HG03066 (cell line): Measurements from ENCODE around the gene CLDN9.
A peak's percentile ranks its signal among the peaks of the same experiment; 100 is the strongest.

ENCODE experiments used
- ATAC-seq: cut with Tn5 transposase; IDR thresholded peaks from one replicate; pipeline ENCODE4 v1.9.1; 2021; ENCODE audit warnings: low read depth; ENCODE audit not compliant: unreplicated experiment

Gene CLDN9

GRCh38 chr16:3012828-3013420 lies at the start of gene CLDN9:
TSS of gene CLDN9 (plus strand) at chr16:3012923. CDS start at chr16:3013363, 440 bp downstream.
- no peak for ATAC-seq

GRCh38 chr16:2963074-2963722 lies 49.5 kb upstream of the CLDN9 start:
- no peak for ATAC-seq

- no peak for ATAC-seq
These were observed 48.8 kb upstream of the CLDN9 start, which contains the start of gene KREMEN2 for GRCh38 chr16:2963723-2964474. TSS of gene KREMEN2 (plus strand) at chr16:2964275. CDS start at chr16:2964521, 246 bp downstream.

GRCh38 chr16:2964475-2965336 lies 48.0 kb upstream of the CLDN9 start:
- ATAC-seq = no peak

- no peak for ATAC-seq
These were observed 46.5 kb upstream of the CLDN9 start for GRCh38 chr16:2966043-2966807.

- no peak for ATAC-seq
These were observed 45.9 kb upstream of the CLDN9 start for GRCh38 chr16:2966808-2967191.

GRCh38 chr16:2967211-2967631 lies 45.5 kb upstream of the CLDN9 start:
- no peak for ATAC-seq

- no peak for ATAC-seq
These were observed 45.0 kb upstream of the CLDN9 start for GRCh38 chr16:2967721-2968161.

- ATAC-seq = no peak
These were observed 44.4 kb upstream of the CLDN9 start for GRCh38 chr16:2968368-2968737.

GRCh38 chr16:2968738-2969544 lies 43.8 kb upstream of the CLDN9 start, which contains the start of gene PAQR4:
TSS of gene PAQR4 (plus strand) at chr16:2969348. CDS start at chr16:2969675, 327 bp downstream.
- ATAC-seq = peak; percentile 76

- no peak for ATAC-seq
These were observed 42.9 kb upstream of the CLDN9 start for GRCh38 chr16:2969545-2970521.

- no peak for ATAC-seq
These were observed 42.2 kb upstream of the CLDN9 start for GRCh38 chr16:2970563-2970962.

- ATAC-seq = no peak
These were observed 41.4 kb upstream of the CLDN9 start for GRCh38 chr16:2971134-2971984.

- ATAC-seq = no peak
These were observed 40.5 kb upstream of the CLDN9 start for GRCh38 chr16:2971985-2972784.

GRCh38 chr16:2973093-2973492 lies 39.6 kb upstream of the CLDN9 start:
- no peak for ATAC-seq
